ENCODE results near the gene LARGE1. TPM values are rescaled to one million over a fixed set of nuclear protein-coding genes. Genes with fewer than 3 reads are reported as not detected.

LARGE1 gene
- total RNA-seq, 1 donor from 2014 or later, result 81.2 TPM

GRCh38 chr22:33917744-33918406 is 2.4 kb downstream of the LARGE1 start:
- Mint-ChIP-seq H3K4me3 (ENCODE audit: unreplicated experiment) (peak overlapping the region; percentile 95), H3K27me3 (ENCODE audit: unreplicated experiment) (peaks cover 9% of the 10 kb centered on the region), H3K9me3 (ENCODE audit: unreplicated experiment) (peaks cover 13% of the 10 kb centered on the region), H3K4me1 (ENCODE audit: low read depth, unreplicated experiment) (peaks cover 25% of the 10 kb centered on the region), H3K36me3 (ENCODE audit: unreplicated experiment) (no peaks in the 10 kb centered on the region), H3K27ac (ENCODE audit: unreplicated experiment) (peak overlapping the region; percentile 9)
- no peak for TF ChIP-seq CTCF (IDR thresholded peaks at IDR 0.05; ENCODE audit: partially characterized antibody, unreplicated experiment)
- DNase-seq, result no peak

- H3K4me1 Mint-ChIP-seq (ENCODE audit: low read depth, unreplicated experiment), result peaks cover 25% of the 10 kb centered on the region
- no peak for DNase-seq
Observed at GRCh38 chr22:33914699-33915098, 5.6 kb downstream of the LARGE1 start.

GRCh38 chr22:33914131-33914530 is 6.1 kb downstream of the LARGE1 start:
- H3K27me3 Mint-ChIP-seq (ENCODE audit: unreplicated experiment), result no peaks in the 10 kb centered on the region
- no peaks in the 10 kb centered on the region for H3K36me3 Mint-ChIP-seq (ENCODE audit: unreplicated experiment)
- H3K9me3 Mint-ChIP-seq (ENCODE audit: unreplicated experiment), result peaks cover 8% of the 10 kb centered on the region
- H3K27ac Mint-ChIP-seq (ENCODE audit: unreplicated experiment), result no peak overlapping the region
- peaks cover 27% of the 10 kb centered on the region for H3K4me1 Mint-ChIP-seq (ENCODE audit: low read depth, unreplicated experiment)
- H3K4me3 Mint-ChIP-seq (ENCODE audit: unreplicated experiment), result no peak overlapping the region
- TF ChIP-seq CTCF (IDR thresholded peaks at IDR 0.05; ENCODE audit: partially characterized antibody, unreplicated experiment), result no peak
- no peak for DNase-seq

More at GRCh38 chr22:33914699-33915098, 5.6 kb downstream of the LARGE1 start:
- no peak for TF ChIP-seq CTCF (IDR thresholded peaks at IDR 0.05; ENCODE audit: partially characterized antibody, unreplicated experiment)
- Mint-ChIP-seq H3K36me3 (ENCODE audit: unreplicated experiment) (no peaks in the 10 kb centered on the region), H3K4me3 (ENCODE audit: unreplicated experiment) (no peak overlapping the region), H3K27ac (ENCODE audit: unreplicated experiment) (no peak overlapping the region), H3K9me3 (ENCODE audit: unreplicated experiment) (peaks cover 12% of the 10 kb centered on the region), H3K27me3 (ENCODE audit: unreplicated experiment) (peaks cover 2% of the 10 kb centered on the region)

- DNase-seq, result no peak
- no peak overlapping the region for H3K27ac Mint-ChIP-seq (ENCODE audit: unreplicated experiment)
- H3K4me3 Mint-ChIP-seq (ENCODE audit: unreplicated experiment), result no peak overlapping the region
- H3K36me3 Mint-ChIP-seq (ENCODE audit: unreplicated experiment), result no peaks in the 10 kb centered on the region
- peaks cover 4% of the 10 kb centered on the region for H3K9me3 Mint-ChIP-seq (ENCODE audit: unreplicated experiment)
- peaks cover 28% of the 10 kb centered on the region for H3K4me1 Mint-ChIP-seq (ENCODE audit: low read depth, unreplicated experiment)
- no peak for TF ChIP-seq CTCF (IDR thresholded peaks at IDR 0.05; ENCODE audit: partially characterized antibody, unreplicated experiment)
- H3K27me3 Mint-ChIP-seq (ENCODE audit: unreplicated experiment), result peaks cover 1% of the 10 kb centered on the region
Observed at GRCh38 chr22:33913188-33913587, 7.1 kb downstream of the LARGE1 start.

- no peak for DNase-seq
- Mint-ChIP-seq H3K4me3 (ENCODE audit: unreplicated experiment) (no peak overlapping the region), H3K27me3 (ENCODE audit: unreplicated experiment) (peaks cover 1% of the 10 kb centered on the region), H3K9me3 (ENCODE audit: unreplicated experiment) (peaks cover 3% of the 10 kb centered on the region), H3K27ac (ENCODE audit: unreplicated experiment) (no peak overlapping the region), H3K4me1 (ENCODE audit: low read depth, unreplicated experiment) (peaks cover 14% of the 10 kb centered on the region), H3K36me3 (ENCODE audit: unreplicated experiment) (no peaks in the 10 kb centered on the region)
- no peak for TF ChIP-seq CTCF (IDR thresholded peaks at IDR 0.05; ENCODE audit: partially characterized antibody, unreplicated experiment)
Observed at GRCh38 chr22:33909911-33910310, 10.4 kb downstream of the LARGE1 start.

Measured in glutamatergic neuron (in vitro differentiated cells).